ENCODE data around the gene GPR183.

GPR183 gene

GRCh38 chr13:99280166-99280565 lies 27.0 kb downstream of the GPR183 start:
- TF ChIP-seq CTCF (IDR thresholded peaks at IDR 0.05; ENCODE audit: insufficient read depth, low read length, poor library complexity, severe bottlenecking) (no peak), EZH2phosphoT487 (conservative IDR thresholded peaks at IDR 0.05; ENCODE audit: low read length) (no peak)
- no peaks in the 10 kb centered on the region for H3K9me3 ChIP-seq (ENCODE audit: insufficient read depth, low read length)
- H4K20me1 ChIP-seq (ENCODE audit: low read depth, low read length), result peaks cover 37% of the 10 kb centered on the region
- H3K9me2 ChIP-seq (replicated peaks; ENCODE audit: insufficient read depth, low read length), result no peaks in the 10 kb centered on the region
- no peak overlapping the region for H3K9ac ChIP-seq (ENCODE audit: low read length)
- no peak overlapping the region for H3K4me3 ChIP-seq (ENCODE audit: insufficient read depth, low read length, poor library complexity, severe bottlenecking)
- H3K27ac ChIP-seq (ENCODE audit: low read depth, low read length), result no peak overlapping the region
- H3K4me2 ChIP-seq (ENCODE audit: low read depth, low read length, poor library complexity, severe bottlenecking), result no peak overlapping the region
- H3F3A ChIP-seq (ENCODE audit: insufficient read depth), result peaks cover 15% of the 10 kb centered on the region
- no peak overlapping the region for H2AFZ ChIP-seq (ENCODE audit: low read depth, low read length, severe bottlenecking)
- H3K36me3 ChIP-seq (ENCODE audit: low read length), result 0 out of 2 replicates have a peak, but pooled peaks cover 3% of the 10 kb centered on the region
- no peaks in the 10 kb centered on the region for H3K79me2 ChIP-seq (ENCODE audit: insufficient read depth, low read length)
- no peaks in the 10 kb centered on the region for H3K27me3 ChIP-seq (ENCODE audit: low read length)

DNA sequence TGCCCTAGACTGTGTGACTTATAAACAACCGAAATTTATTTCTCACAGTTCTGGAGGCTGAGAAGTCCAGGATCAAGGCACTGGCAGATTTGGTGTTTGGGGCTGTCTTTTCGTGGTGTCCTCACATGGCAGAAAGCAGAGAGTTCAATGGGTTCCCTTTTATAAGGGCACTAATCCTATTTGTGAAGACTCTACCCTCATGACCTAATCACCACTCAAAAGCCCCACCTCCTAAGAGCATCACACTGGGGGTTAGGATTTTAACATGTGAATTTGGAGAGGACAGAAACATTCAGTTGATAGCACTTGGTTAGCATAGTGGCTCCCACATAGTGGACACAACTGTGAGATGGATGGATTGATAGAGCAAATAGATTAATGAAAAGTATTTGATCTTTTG lies 27.6 kb downstream of the GPR183 start:
- Histone ChIP-seq H3K9me2 (replicated peaks; ENCODE audit: insufficient read depth, low read length) (no peaks in the 10 kb centered on the region), H3F3A (ENCODE audit: insufficient read depth) (peaks cover 15% of the 10 kb centered on the region), H3K27ac (ENCODE audit: low read depth, low read length) (no peak overlapping the region), H3K9me3 (ENCODE audit: insufficient read depth, low read length) (no peaks in the 10 kb centered on the region), H3K27me3 (ENCODE audit: low read length) (no peaks in the 10 kb centered on the region), H3K4me2 (ENCODE audit: low read depth, low read length, poor library complexity, severe bottlenecking) (no peak overlapping the region), H3K36me3 (ENCODE audit: low read length) (0 out of 2 replicates have a peak, but pooled peaks cover 3% of the 10 kb centered on the region), H2AFZ (ENCODE audit: low read depth, low read length, severe bottlenecking) (no peak overlapping the region), H3K79me2 (ENCODE audit: insufficient read depth, low read length) (no peaks in the 10 kb centered on the region), H3K4me3 (ENCODE audit: insufficient read depth, low read length, poor library complexity, severe bottlenecking) (no peak overlapping the region), H3K9ac (ENCODE audit: low read length) (no peak overlapping the region), H4K20me1 (ENCODE audit: low read depth, low read length) (peaks cover 36% of the 10 kb centered on the region)
- no peak for TF ChIP-seq CTCF (IDR thresholded peaks at IDR 0.05; ENCODE audit: insufficient read depth, low read length, poor library complexity, severe bottlenecking)
- no peak for TF ChIP-seq EZH2phosphoT487 (conservative IDR thresholded peaks at IDR 0.05; ENCODE audit: low read length)

- Histone ChIP-seq H3K27ac (ENCODE audit: low read depth, low read length) (no peak overlapping the region), H3K4me3 (ENCODE audit: insufficient read depth, low read length, poor library complexity, severe bottlenecking) (no peak overlapping the region), H3K79me2 (ENCODE audit: insufficient read depth, low read length) (no peaks in the 10 kb centered on the region), H3F3A (ENCODE audit: insufficient read depth) (peaks cover 15% of the 10 kb centered on the region), H3K9ac (ENCODE audit: low read length) (no peak overlapping the region), H3K36me3 (ENCODE audit: low read length) (0 out of 2 replicates have a peak, but pooled peaks cover 3% of the 10 kb centered on the region), H4K20me1 (ENCODE audit: low read depth, low read length) (peaks cover 32% of the 10 kb centered on the region), H3K27me3 (ENCODE audit: low read length) (no peaks in the 10 kb centered on the region), H3K4me2 (ENCODE audit: low read depth, low read length, poor library complexity, severe bottlenecking) (no peak overlapping the region), H3K9me2 (replicated peaks; ENCODE audit: insufficient read depth, low read length) (no peaks in the 10 kb centered on the region), H2AFZ (ENCODE audit: low read depth, low read length, severe bottlenecking) (no peak overlapping the region), H3K9me3 (ENCODE audit: insufficient read depth, low read length) (no peaks in the 10 kb centered on the region)
- TF ChIP-seq CTCF (IDR thresholded peaks at IDR 0.05; ENCODE audit: insufficient read depth, low read length, poor library complexity, severe bottlenecking), result no peak
- TF ChIP-seq EZH2phosphoT487 (conservative IDR thresholded peaks at IDR 0.05; ENCODE audit: low read length), result no peak
Measured at GRCh38 chr13:99278843-99279242, 28.4 kb downstream of the GPR183 start.
